HUES48 (cell line): ENCODE measurements around the gene SNX24.
"Not testable (repeated sequence)": the region's sequence is repeated elsewhere in the genome, so short reads cannot be mapped to it uniquely, and the experiment has no call there.

Experiments
- H3K27ac ChIP-seq: one replicate; pipeline ENCODE4 v1.7.0; 2013; ENCODE audit warnings: low read depth, low read length, inconsistent platforms
- H3K27me3 ChIP-seq: 2 replicates; pipeline ENCODE4 v1.6.1; 2013; ENCODE audit warnings: mild to moderate bottlenecking, low read length; ENCODE audit not compliant: control insufficient read depth, insufficient read depth
- H3K36me3 ChIP-seq: 2 replicates; pipeline ENCODE4 v1.6.1; 2013; ENCODE audit warnings: low read length; ENCODE audit not compliant: control insufficient read depth, insufficient read depth
- H3K4me1 ChIP-seq: 2 replicates; pipeline ENCODE4 v1.6.1; 2013; ENCODE audit warnings: mild to moderate bottlenecking, low read length; ENCODE audit not compliant: control insufficient read depth, insufficient read depth
- H3K4me3 ChIP-seq: 2 replicates; pipeline ENCODE4 v1.5.1; 2013; ENCODE audit warnings: mild to moderate bottlenecking, low read depth, low read length
- H3K9ac ChIP-seq: 2 replicates; pipeline ENCODE4 v1.6.1; 2013; ENCODE audit warnings: mild to moderate bottlenecking, low read depth, low read length, moderate library complexity
- H3K9me3 ChIP-seq: 2 replicates; pipeline ENCODE4 v1.6.1; 2013; ENCODE audit warnings: low read length; ENCODE audit not compliant: control insufficient read depth, insufficient read depth

SNX24 gene

GRCh38 chr5:122896598-122897282, 51.3 kb downstream of the SNX24 start:
- H3K27me3 ChIP-seq: no peaks in the 10 kb centered on the region
- H3K27ac ChIP-seq: no peak overlapping the region
- no peaks in the 10 kb centered on the region for H3K36me3 ChIP-seq
- no peak overlapping the region for H3K9ac ChIP-seq
- no peaks in the 10 kb centered on the region for H3K9me3 ChIP-seq
- H3K4me3 ChIP-seq: no peak overlapping the region
- H3K4me1 ChIP-seq: no peaks in the 10 kb centered on the region

DNA sequence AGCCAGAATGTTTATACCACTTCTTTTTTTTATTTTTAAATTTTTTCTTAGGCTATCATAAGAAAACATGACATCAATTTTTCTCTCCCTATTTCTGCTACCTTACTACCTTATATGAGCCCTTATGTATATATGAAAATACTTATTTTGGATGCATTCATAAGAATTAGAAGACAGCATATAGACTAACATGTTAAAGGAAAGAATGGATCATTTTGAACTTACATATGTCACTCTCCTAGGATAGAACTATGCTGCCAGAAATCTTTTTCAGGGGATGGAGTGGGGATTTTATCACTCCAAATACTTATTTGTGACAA, 51.8 kb downstream of the SNX24 start:
- Histone ChIP-seq H3K4me1 (no peaks in the 10 kb centered on the region), H3K27me3 (no peaks in the 10 kb centered on the region), H3K9me3 (no peaks in the 10 kb centered on the region)

DNA sequence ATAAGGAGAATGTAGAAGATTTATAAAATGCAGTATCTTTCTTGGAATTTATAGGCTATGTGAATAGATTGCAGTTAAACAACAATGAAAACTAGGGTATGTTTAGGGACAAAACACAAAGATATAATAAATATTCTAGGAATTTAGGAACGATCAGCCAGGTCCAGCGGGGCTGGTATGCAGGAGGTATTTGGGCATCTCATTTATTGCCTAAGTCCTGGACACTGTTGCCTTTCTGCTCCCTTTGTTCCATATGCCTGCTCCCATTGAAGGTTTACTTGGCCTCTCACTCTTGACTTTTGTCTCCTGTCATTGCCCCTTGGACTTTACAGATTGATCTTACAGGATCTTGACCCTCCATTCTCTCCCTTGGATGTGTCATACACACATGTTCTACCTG, 55.9 kb downstream of the SNX24 start:
- Histone ChIP-seq H3K4me1 (no peaks in the 10 kb centered on the region), H3K27me3 (no peaks in the 10 kb centered on the region), H3K36me3 (no peaks in the 10 kb centered on the region), H3K4me3 (no peak overlapping the region), H3K9ac (no peak overlapping the region), H3K9me3 (no peaks in the 10 kb centered on the region), H3K27ac (no peak overlapping the region)

More for the DNA sequence above, 51.8 kb downstream of the SNX24 start:
- H3K9ac ChIP-seq: no peak overlapping the region
- no peaks in the 10 kb centered on the region for H3K36me3 ChIP-seq
- no peak overlapping the region for H3K4me3 ChIP-seq
- H3K27ac ChIP-seq: no peak overlapping the region

DNA sequence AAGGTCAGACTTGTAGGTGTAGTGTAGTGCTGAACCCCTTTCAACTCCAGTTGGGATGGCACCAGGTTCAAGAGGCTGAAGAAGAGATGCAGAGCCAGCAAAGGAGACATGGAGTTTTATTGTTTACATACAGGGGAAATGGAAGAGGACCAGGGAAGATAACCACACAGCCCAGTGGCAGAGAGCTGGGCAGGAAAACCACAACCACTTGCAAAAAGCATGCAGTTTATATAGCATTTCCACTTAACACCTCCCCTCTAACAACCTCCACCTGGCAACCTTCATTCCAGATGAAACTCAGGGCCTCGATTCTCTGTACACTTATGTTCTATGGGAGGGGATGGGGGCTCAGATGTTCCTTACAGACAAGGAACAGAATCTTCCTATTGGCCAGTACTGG, 56.9 kb downstream of the SNX24 start:
- peaks cover 5% of the 10 kb centered on the region for H3K4me1 ChIP-seq
- H3K9ac ChIP-seq: no peak overlapping the region
- no peaks in the 10 kb centered on the region for H3K9me3 ChIP-seq
- H3K4me3 ChIP-seq: no peak overlapping the region
- H3K36me3 ChIP-seq: no peaks in the 10 kb centered on the region
- H3K27ac ChIP-seq: no peak overlapping the region
- H3K27me3 ChIP-seq: no peaks in the 10 kb centered on the region

DNA sequence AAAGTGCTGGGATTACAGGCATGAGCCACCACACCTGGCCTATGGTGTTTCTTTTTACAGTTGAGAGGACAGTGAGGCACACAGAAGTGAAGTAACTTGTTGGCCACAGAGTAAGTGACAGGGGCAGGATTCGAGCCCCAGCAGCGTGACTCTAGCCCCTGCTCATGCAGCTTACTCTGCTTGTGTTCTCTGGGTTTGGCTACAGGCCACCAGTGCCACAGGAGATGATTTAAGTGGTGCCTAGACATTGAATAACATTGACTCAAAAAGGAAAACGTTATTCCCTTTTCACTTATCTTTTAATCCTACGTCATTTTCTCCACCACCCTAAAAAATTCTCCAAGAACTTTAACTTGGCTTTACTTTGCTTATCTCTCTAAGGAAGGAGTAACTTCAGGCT, 61.4 kb downstream of the SNX24 start:
- Histone ChIP-seq H3K27ac (peak overlapping the region; percentile 53), H3K4me3 (no peak overlapping the region), H3K27me3 (no peaks in the 10 kb centered on the region), H3K4me1 (peaks cover 14% of the 10 kb centered on the region), H3K9ac (no peak overlapping the region), H3K9me3 (no peaks in the 10 kb centered on the region), H3K36me3 (no peaks in the 10 kb centered on the region)

DNA sequence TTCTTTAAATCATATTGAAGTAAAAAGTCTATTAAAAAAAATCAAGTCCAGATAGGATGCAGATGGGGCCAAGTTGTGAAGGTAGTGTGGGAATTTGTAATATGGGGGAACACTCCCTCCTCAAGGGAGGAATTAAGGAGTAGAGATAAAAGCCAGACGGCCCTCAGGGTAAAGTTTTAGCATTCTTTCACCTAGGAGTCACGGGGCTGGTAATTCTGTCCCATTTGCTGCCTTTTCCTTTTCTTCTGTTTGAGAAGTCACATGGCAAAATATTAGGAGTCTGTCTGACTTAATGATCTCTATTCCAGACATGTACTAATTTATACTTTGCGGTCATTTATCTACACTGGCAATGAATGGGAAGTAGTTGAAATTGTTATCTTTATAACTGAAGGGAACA, 61.9 kb downstream of the SNX24 start:
- no peak overlapping the region for H3K9ac ChIP-seq
- H3K27ac ChIP-seq: peak overlapping the region; percentile 53

GRCh38 chr5:122908108-122908507, 62.7 kb downstream of the SNX24 start:
- Histone ChIP-seq H3K9ac (no peak overlapping the region), H3K36me3 (no peaks in the 10 kb centered on the region), H3K4me1 (peaks cover 14% of the 10 kb centered on the region), H3K9me3 (no peaks in the 10 kb centered on the region), H3K27ac (no peak overlapping the region), H3K27me3 (no peaks in the 10 kb centered on the region), H3K4me3 (no peak overlapping the region)

More for the DNA sequence above, 61.9 kb downstream of the SNX24 start:
- H3K9me3 ChIP-seq: no peaks in the 10 kb centered on the region
- H3K36me3 ChIP-seq: no peaks in the 10 kb centered on the region
- H3K4me1 ChIP-seq: peaks cover 14% of the 10 kb centered on the region
- no peaks in the 10 kb centered on the region for H3K27me3 ChIP-seq
- H3K4me3 ChIP-seq: no peak overlapping the region

- H3K27me3 ChIP-seq: no peaks in the 10 kb centered on the region
- H3K9ac ChIP-seq: no peak overlapping the region
- H3K4me1 ChIP-seq: peaks cover 14% of the 10 kb centered on the region
- H3K9me3 ChIP-seq: no peaks in the 10 kb centered on the region
- no peak overlapping the region for H3K4me3 ChIP-seq
- H3K36me3 ChIP-seq: no peaks in the 10 kb centered on the region
- H3K27ac ChIP-seq: no peak overlapping the region
These were observed 63.2 kb downstream of the SNX24 start for GRCh38 chr5:122908662-122909061.

GRCh38 chr5:122909470-122910100, 64.2 kb downstream of the SNX24 start:
- H3K27ac ChIP-seq: no peak overlapping the region
- H3K9me3 ChIP-seq: no peaks in the 10 kb centered on the region
- no peaks in the 10 kb centered on the region for H3K27me3 ChIP-seq
- H3K9ac ChIP-seq: no peak overlapping the region
- H3K4me3 ChIP-seq: no peak overlapping the region
- H3K36me3 ChIP-seq: no peaks in the 10 kb centered on the region
- H3K4me1 ChIP-seq: peaks cover 14% of the 10 kb centered on the region

DNA sequence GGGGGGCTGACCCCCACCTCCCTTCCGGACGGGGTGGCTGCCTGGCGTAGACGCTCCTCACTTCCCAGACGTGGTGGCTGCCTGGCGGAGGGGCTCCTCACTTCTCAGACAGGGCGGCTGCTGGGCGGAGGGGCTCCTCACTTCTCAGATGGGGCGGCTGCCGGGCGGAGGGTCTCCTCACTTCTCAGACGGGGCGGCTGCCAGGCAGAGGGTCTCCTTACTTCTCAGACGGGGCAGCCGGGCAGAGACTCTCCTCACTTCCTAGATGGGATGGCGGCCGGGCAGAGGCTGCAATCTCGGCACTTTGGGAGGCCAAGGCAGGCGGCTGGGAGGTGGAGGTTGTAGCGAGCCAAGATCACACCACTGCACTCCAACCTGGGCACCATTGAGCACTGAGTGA, 68.0 kb downstream of the SNX24 start:
- H3K9ac ChIP-seq, H3K4me3 ChIP-seq, H3K36me3 ChIP-seq, H3K27me3 ChIP-seq, H3K4me1 ChIP-seq, H3K9me3 ChIP-seq, H3K27ac ChIP-seq: not testable (repeated sequence)

DNA sequence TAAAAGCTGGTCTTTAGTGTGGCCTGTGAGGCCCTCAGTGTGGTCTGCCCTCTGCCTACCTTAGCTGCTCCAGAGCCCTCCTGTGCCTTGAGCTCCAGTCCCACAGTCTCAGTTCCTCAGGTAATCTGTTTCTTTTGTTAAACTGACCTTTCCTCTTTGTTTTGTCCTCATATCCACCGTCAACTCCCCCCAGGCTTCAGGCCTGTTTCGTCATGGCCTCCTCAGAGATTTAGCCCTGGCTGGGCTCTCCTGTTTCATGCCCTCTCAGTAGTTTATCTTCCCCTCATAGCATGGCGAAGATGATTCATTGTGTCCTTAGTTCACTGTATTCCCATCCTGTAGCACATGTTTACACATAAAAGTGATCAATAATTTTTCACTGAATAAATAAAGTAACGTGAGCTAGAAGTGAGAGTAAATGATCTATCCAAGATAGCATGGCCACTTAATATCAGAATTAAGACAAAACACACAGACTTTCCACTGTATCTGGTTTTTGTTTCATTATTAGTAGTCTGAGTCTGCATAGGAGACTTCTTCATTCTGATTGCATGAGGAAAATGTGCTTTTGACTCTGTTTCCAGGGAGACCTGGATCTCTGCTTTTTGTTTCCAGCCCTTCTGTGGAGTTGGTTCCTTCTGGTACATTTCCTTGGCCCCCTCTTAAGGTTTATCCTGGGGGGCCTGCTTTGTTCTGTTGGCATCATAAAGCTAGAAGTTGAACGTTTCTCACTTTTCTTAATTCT, 70.5 kb downstream of the SNX24 start:
- H3K4me1 ChIP-seq: peaks cover 23% of the 10 kb centered on the region
- no peaks in the 10 kb centered on the region; the same call in 1 of the 2 replicates for H3K9me3 ChIP-seq
- H3K27ac ChIP-seq: peak overlapping the region; percentile 22
- no peak overlapping the region for H3K4me3 ChIP-seq
- H3K27me3 ChIP-seq: no peaks in the 10 kb centered on the region
- H3K9ac ChIP-seq: no peak overlapping the region
- no peaks in the 10 kb centered on the region for H3K36me3 ChIP-seq
